ENCODE data around the gene EFHD1.

- TF ChIP-seq CTCF (IDR thresholded peaks at IDR 0.05; ENCODE audit: insufficient read depth, low read length): no peak
- TF ChIP-seq POLR2AphosphoS5 (IDR thresholded peaks at IDR 0.05; ENCODE audit: low read depth): no peak
These were observed 54.8 kb downstream of the EFHD1 start for GRCh38 chr2:232688201-232688600.
